Left ventricle myocardium inferior (tissue), 1 donor: Measurements from ENCODE around the gene FIGN. TPM values are rescaled to one million over a fixed set of nuclear protein-coding genes. Genes with fewer than 3 reads are reported as not detected.

ENCODE experiments used
- DNase-seq: peaks from one replicate; pipeline ENCODE4 v3.0.0-alpha.2; 2020
- H3K27ac ChIP-seq: fragments of 200-600 bp; replicated peaks from 2 replicates; pipeline ENCODE4 v1.8.0; 2021
- H3K27me3 ChIP-seq: fragments of 200-600 bp; 2 replicates; pipeline ENCODE4 v1.8.0; 2021; ENCODE audit warnings: low read depth
- H3K36me3 ChIP-seq: fragments of 200-600 bp; 2 replicates; pipeline ENCODE4 v1.8.0; 2021
- H3K4me1 ChIP-seq: fragments of 200-600 bp; 2 replicates; pipeline ENCODE4 v1.8.0; 2021
- H3K4me3 ChIP-seq: fragments of 200-600 bp; 2 replicates; pipeline ENCODE4 v1.8.0; 2021; ENCODE audit warnings: mild to moderate bottlenecking, moderate library complexity
- H3K9me3 ChIP-seq: fragments of 200-600 bp; replicated peaks from 2 replicates; pipeline ENCODE4 v1.8.0; 2021
- intact Hi-C: fragments of 100-400 bp; cut with micrococcal nuclease; formaldehyde crosslinking; loops from one replicate; pipeline ENCODE4 v1.11.0; 2022
- total RNA-seq: library from RNA; stranded (reverse); fragmentation: NEBNext Ultra II Directional; extraction: Animal tissue kit (Norgen Biotek cat#: 25700); gene quantifications from one replicate; pipeline ENCODE4 v1.2.1, GENCODE V29; 2021
- TF ChIP-seq, protein P1 (sequence below): fragments of 200-600 bp; IDR thresholded peaks from 2 replicates; pipeline ENCODE4 v1.8.0; 2021; ENCODE audit warnings: antibody characterized with exemption, mild to moderate bottlenecking, borderline replicate concordance
- donor health status: DM: no; HTN: yes; CAD: no; lungs with severe emphysema.

The FIGN gene
- total RNA-seq, 1 donor from 2014 or later, result 12.9 TPM

DNA sequence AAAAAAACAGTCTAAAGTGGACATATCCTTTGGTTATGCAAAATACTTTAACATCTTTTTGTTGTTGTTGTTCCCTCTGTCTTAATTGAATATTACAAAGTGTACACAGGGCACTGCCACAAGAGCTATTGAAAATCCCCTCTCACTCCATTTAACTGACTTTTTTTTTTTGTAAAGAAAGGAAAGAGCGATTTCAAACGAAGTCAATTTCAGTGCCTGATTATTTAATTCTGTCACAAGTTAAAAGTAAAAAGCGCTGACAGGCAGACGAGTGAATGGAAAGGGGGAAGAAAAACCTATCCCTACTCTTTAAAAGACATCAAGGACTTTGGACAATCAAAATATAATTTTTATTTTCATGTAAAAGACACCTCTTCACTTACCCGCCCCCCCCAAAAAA lies 1.9 kb downstream of the FIGN start:
- TF ChIP-seq, protein P1, sequence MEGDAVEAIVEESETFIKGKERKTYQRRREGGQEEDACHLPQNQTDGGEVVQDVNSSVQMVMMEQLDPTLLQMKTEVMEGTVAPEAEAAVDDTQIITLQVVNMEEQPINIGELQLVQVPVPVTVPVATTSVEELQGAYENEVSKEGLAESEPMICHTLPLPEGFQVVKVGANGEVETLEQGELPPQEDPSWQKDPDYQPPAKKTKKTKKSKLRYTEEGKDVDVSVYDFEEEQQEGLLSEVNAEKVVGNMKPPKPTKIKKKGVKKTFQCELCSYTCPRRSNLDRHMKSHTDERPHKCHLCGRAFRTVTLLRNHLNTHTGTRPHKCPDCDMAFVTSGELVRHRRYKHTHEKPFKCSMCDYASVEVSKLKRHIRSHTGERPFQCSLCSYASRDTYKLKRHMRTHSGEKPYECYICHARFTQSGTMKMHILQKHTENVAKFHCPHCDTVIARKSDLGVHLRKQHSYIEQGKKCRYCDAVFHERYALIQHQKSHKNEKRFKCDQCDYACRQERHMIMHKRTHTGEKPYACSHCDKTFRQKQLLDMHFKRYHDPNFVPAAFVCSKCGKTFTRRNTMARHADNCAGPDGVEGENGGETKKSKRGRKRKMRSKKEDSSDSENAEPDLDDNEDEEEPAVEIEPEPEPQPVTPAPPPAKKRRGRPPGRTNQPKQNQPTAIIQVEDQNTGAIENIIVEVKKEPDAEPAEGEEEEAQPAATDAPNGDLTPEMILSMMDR, result no peak
- Histone ChIP-seq H3K27ac (peak overlapping the region; percentile 96), H3K9me3 (no peaks in the 10 kb centered on the region), H3K36me3 (no peaks in the 10 kb centered on the region), H3K4me3 (peak overlapping the region; percentile 77), H3K27me3 (peaks cover 13% of the 10 kb centered on the region), H3K4me1 (peaks cover 47% of the 10 kb centered on the region)
- intact Hi-C loops, result loop anchor here (10.0 kb wide), 1 partner anchor 389 kb away; no protein-coding TSS in a partner anchor
- DNase-seq, result no peak

DNA sequence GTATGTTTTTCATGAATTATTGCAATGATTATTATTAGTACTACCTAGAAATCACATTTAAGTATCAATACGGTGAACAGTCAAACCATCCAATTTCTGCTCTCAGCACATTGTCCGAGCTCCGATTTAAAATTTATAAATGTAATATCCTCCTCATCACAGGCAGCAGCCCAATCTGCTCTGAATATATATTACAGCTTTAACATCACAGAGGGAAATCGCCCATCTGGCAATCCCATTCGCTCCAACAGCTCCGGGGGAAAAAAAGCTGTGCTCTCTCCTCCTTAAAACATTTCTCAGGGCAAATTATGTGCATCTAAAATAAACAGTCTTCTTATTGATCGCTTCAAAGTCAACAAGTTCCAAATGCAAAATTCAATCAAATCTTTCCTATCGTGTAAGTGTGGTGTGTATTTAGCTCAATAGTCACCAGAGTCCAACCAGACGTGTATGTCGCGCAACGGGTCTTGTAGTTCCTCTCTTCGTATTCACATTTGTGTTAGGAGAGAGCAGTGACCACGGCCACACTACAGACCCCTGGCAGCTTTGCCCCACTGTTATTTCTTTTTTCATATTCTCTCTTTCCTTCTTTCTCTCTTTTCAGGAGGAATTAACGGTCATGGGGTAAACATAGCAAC lies 2.4 kb downstream of the FIGN start:
- peak overlapping the region; percentile 77 for H3K4me3 ChIP-seq
- TF ChIP-seq, protein P1, result no peak
- intact Hi-C loops, result loop anchor here (10.0 kb wide), 1 partner anchor 389 kb away; no protein-coding TSS in a partner anchor
- peak overlapping the region; percentile 96 for H3K27ac ChIP-seq
- no peaks in the 10 kb centered on the region for H3K36me3 ChIP-seq
- DNase-seq, result no peak
- H3K9me3 ChIP-seq, result no peaks in the 10 kb centered on the region
- H3K27me3 ChIP-seq, result peaks cover 13% of the 10 kb centered on the region
- peaks cover 53% of the 10 kb centered on the region for H3K4me1 ChIP-seq

DNA sequence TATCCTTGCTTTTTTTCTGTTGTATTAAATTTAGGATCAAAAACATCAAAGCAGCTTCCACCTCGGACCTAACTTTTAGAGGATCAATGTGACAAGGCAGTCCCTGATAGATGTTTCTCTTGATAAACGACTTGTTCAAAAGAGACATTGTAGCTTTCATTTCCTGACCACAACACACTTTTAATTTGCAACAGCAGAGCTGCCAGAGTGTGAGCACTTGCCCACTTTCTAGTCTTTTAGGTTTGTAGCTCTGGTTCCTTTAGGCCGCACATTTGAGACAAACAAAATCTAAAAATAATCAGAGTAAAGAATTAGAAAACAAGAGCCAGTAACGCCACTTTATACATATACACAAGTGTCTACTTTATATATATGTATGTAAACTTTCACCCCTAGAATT lies 3.1 kb downstream of the FIGN start:
- intact Hi-C loops, result loop anchor here (10.0 kb wide), 1 partner anchor 388 kb away; no protein-coding TSS in a partner anchor
- peak overlapping the region; percentile 96 for H3K27ac ChIP-seq
- DNase-seq, result no peak

DNA sequence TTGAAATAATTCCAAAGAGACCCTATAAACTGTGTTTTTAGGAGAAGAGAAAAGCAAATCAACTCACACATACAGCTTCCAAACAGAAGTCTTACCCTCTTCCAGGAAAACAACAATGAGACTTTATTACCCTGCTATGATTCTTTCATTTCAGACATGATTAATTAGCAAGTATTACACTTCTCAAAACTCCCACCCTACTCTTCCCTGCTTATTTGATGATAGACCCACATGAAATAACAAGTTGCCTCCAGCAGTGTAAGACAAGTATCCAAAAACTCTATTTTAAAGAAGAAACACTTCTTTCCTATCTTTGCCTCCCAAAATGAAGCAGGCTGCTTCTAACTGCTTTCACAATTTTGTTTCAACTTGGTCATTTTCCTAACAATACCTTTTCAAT lies 4.1 kb downstream of the FIGN start:
- DNase-seq, result no peak
- Histone ChIP-seq H3K9me3 (no peaks in the 10 kb centered on the region), H3K4me3 (peak overlapping the region; percentile 77), H3K27me3 (peaks cover 11% of the 10 kb centered on the region), H3K27ac (peak overlapping the region; percentile 96), H3K36me3 (no peaks in the 10 kb centered on the region), H3K4me1 (peaks cover 60% of the 10 kb centered on the region)
- TF ChIP-seq, protein P1, result no peak
- intact Hi-C loops, result loop anchor here (10.0 kb wide), 1 partner anchor 387 kb away; no protein-coding TSS in a partner anchor

More for the DNA sequence above, 3.1 kb downstream of the FIGN start:
- Histone ChIP-seq H3K4me1 (peaks cover 57% of the 10 kb centered on the region), H3K27me3 (peaks cover 13% of the 10 kb centered on the region), H3K9me3 (no peaks in the 10 kb centered on the region), H3K4me3 (peak overlapping the region; percentile 77), H3K36me3 (no peaks in the 10 kb centered on the region)
- TF ChIP-seq, protein P1, result no peak

DNA sequence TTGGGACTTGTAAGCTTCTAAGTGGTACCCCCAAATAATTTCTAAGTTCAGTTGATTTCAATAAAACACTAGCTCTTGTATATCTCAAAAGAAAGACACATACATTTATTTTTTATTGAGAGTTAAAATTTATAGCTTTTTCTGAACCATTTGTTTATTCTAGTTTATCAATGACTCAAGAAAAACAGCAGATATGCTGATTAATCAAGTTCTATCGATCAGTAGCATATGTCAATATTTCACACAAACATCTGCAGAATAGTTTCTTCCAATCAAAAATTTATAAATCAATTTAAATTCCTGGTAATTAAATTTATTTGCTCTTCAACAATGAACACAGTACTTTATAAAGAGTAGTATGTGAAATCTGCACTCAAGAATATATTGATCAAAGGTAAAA lies 5.3 kb downstream of the FIGN start:
- no peaks in the 10 kb centered on the region for H3K27me3 ChIP-seq
- H3K4me3 ChIP-seq, result peak overlapping the region; percentile 77
- no peak for DNase-seq
- no peaks in the 10 kb centered on the region for H3K36me3 ChIP-seq
- H3K4me1 ChIP-seq, result peaks cover 52% of the 10 kb centered on the region
- intact Hi-C loops, result loop anchor here (10.0 kb wide), 1 partner anchor 386 kb away; no protein-coding TSS in a partner anchor
- TF ChIP-seq, protein P1, result no peak
- peak overlapping the region; percentile 96 for H3K27ac ChIP-seq
- H3K9me3 ChIP-seq, result no peaks in the 10 kb centered on the region
